Measurements from ENCODE around the gene CLN5. TPM values are rescaled to one million over a fixed set of nuclear protein-coding genes. Genes with fewer than 3 reads are reported as not detected.
"Not testable (repeated sequence)": the region's sequence is repeated elsewhere in the genome, so short reads cannot be mapped to it uniquely, and the experiment has no call there.

CLN5 gene
- total RNA-seq, 2 experiments from 2014 or later: 14.5 to 16.9 TPM

GRCh38 chr13:76958841-76959432 is 32.9 kb upstream of the CLN5 start:
- ATAC-seq (no peak), DNase-seq (no peak)
- no peak for TF ChIP-seq CTCF (IDR thresholded peaks at IDR 0.05)
- no peak overlapping the region for H3K4me3 Mint-ChIP-seq
- H3K9me3 Mint-ChIP-seq: peaks cover 18% of the 10 kb centered on the region
- ChIA-PET CTCF (no interaction called here), POLR2A (no interaction called here)
- no peaks in the 10 kb centered on the region for H3K27me3 Mint-ChIP-seq
- no peaks in the 10 kb centered on the region for H3K4me1 Mint-ChIP-seq (ENCODE audit: low read depth)
- no peak overlapping the region for H3K27ac Mint-ChIP-seq
- H3K36me3 Mint-ChIP-seq (ENCODE audit: low read depth): no peaks in the 10 kb centered on the region
- intact Hi-C loops (cut with micrococcal nuclease): no loop called here

GRCh38 chr13:76959734-76960133 is 32.1 kb upstream of the CLN5 start:
- CTCF ChIA-PET; POLR2A ChIA-PET; H3K4me1 Mint-ChIP-seq (ENCODE audit: low read depth): not testable (repeated sequence)

GRCh38 chr13:76965759-76966421 is 26.0 kb upstream of the CLN5 start:
- CTCF ChIA-PET: interaction anchor here (1.6 kb wide), 1 partner anchor 14 kb away, joined by 3 read pairs; no protein-coding TSS in a partner anchor
- Mint-ChIP-seq H3K36me3 (ENCODE audit: low read depth) (no peaks in the 10 kb centered on the region), H3K4me1 (ENCODE audit: low read depth) (no peaks in the 10 kb centered on the region), H3K27ac (no peak overlapping the region), H3K9me3 (peaks cover 2% of the 10 kb centered on the region), H3K4me3 (no peak overlapping the region), H3K27me3 (peaks cover 7% of the 10 kb centered on the region)
- intact Hi-C loops (cut with micrococcal nuclease): no loop called here
- DNase-seq (no peak), ATAC-seq (no peak)
- no peak for TF ChIP-seq CTCF (IDR thresholded peaks at IDR 0.05)
- POLR2A ChIA-PET: no interaction called here

More at GRCh38 chr13:76959734-76960133, 32.1 kb upstream of the CLN5 start:
- intact Hi-C loops (cut with micrococcal nuclease); H3K27me3 Mint-ChIP-seq; H3K4me3 Mint-ChIP-seq; DNase-seq; ATAC-seq; H3K27ac Mint-ChIP-seq; H3K36me3 Mint-ChIP-seq (ENCODE audit: low read depth): not testable (repeated sequence)
- peaks cover 18% of the 10 kb centered on the region for H3K9me3 Mint-ChIP-seq

- ATAC-seq: no peak
- H3K9me3 Mint-ChIP-seq: no peaks in the 10 kb centered on the region
- no peaks in the 10 kb centered on the region for H3K36me3 Mint-ChIP-seq (ENCODE audit: low read depth)
- no peak overlapping the region for H3K4me3 Mint-ChIP-seq
- no peak overlapping the region for H3K27ac Mint-ChIP-seq
- ChIA-PET POLR2A (no interaction called here), CTCF (interaction anchor here (1.1 kb wide), 1 partner anchor 13 kb away, joined by 4 read pairs; no protein-coding TSS in a partner anchor)
- intact Hi-C loops (cut with micrococcal nuclease): no loop called here
- peaks cover 11% of the 10 kb centered on the region for H3K27me3 Mint-ChIP-seq
- no peaks in the 10 kb centered on the region for H3K4me1 Mint-ChIP-seq (ENCODE audit: low read depth)
- no peak for DNase-seq
- TF ChIP-seq CTCF (IDR thresholded peaks at IDR 0.05): no peak
These were observed 24.9 kb upstream of the CLN5 start for GRCh38 chr13:76967031-76967430.

DNA sequence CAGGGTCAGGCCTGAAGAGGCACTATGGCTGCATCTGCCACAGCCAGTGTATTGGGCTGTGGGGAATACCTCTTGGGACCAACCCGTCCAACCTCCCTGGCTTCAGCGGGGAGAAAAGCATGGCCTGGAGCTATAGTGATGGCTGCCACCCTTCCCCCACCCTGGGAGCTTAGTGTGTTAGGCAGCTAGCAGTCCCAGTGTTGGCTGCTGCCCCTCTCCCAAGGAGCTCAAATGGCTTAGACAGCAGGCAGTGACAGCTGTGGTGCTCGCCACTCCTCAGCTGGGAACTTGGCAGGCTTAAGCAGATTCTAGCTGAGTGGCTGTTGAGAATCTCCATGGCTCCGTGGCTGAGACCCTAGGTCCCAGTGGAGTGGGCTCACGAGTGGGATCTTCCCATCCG is 23.8 kb upstream of the CLN5 start:
- ATAC-seq (no peak), DNase-seq (no peak)
- peaks cover 17% of the 10 kb centered on the region for H3K27me3 Mint-ChIP-seq
- ChIA-PET POLR2A (no interaction called here), CTCF (interaction anchor here (1.1 kb wide), 1 partner anchor 12 kb away, joined by 4 read pairs; no protein-coding TSS in a partner anchor)
- H3K36me3 Mint-ChIP-seq (ENCODE audit: low read depth): no peaks in the 10 kb centered on the region
- TF ChIP-seq CTCF (IDR thresholded peaks at IDR 0.05): no peak
- H3K4me3 Mint-ChIP-seq: no peak overlapping the region
- intact Hi-C loops (cut with micrococcal nuclease): no loop called here
- H3K27ac Mint-ChIP-seq: no peak overlapping the region
- no peaks in the 10 kb centered on the region for H3K9me3 Mint-ChIP-seq
- H3K4me1 Mint-ChIP-seq (ENCODE audit: low read depth): peaks cover 3% of the 10 kb centered on the region

All from activated CD8-positive, alpha-beta T cell treated with anti-CD3 and anti-CD28 coated beads for 36 hours (primary cell).